BJ (cell line): ENCODE data around the gene GKAP1. TPM values are rescaled to one million over a fixed set of nuclear protein-coding genes. Genes with fewer than 3 reads are reported as not detected.
"Not testable (repeated sequence)": the region's sequence is repeated elsewhere in the genome, so short reads cannot be mapped to it uniquely, and the experiment has no call there.

Experiments
- CTCF ChIA-PET: fragments of 350-600 bp; formaldehyde crosslinking; extraction: SDS; loops from one replicate; lab custom pipeline; 2021; ENCODE audit warnings: antibody characterized with exemption, inconsistent platforms; lab: Yijun Ruan, JAX
- POLR2A ChIA-PET: fragments of 300-600 bp; sonication (Branson Sonifier 250); formaldehyde crosslinking; extraction: SDS; loops from one replicate; lab custom pipeline; 2021; ENCODE audit warnings: antibody characterized with exemption; lab: Charles Lee
- DNase-seq: peaks from one replicate; pipeline ENCODE4 v3.0.0-alpha.2; 2011; ENCODE audit warnings: low read depth
- H3K27me3 ChIP-seq: 2 replicates; pipeline ENCODE4 v1.6.0; 2011; ENCODE audit warnings: low read length; ENCODE audit not compliant: control insufficient read depth, insufficient read depth
- H3K36me3 ChIP-seq: 2 replicates; pipeline ENCODE4 v1.5.1; 2011; ENCODE audit warnings: low read length; ENCODE audit not compliant: control insufficient read depth, insufficient read depth
- H3K4me3 ChIP-seq: 2 replicates; pipeline ENCODE4 v1.5.1; 2011; ENCODE audit warnings: low read depth, mild to moderate bottlenecking, control low read depth, low read length
- polyA minus RNA-seq: library from RNA; depleted of rRNA, polyadenylated mRNA; stranded (reverse); fragments of >200 nt; gene quantifications from 2 replicates; pipeline ENCODE4 v1.2.3, GENCODE V29; 2011; rRNA and poly(A)+ RNA removed
- polyA plus RNA-seq: library from polyadenylated mRNA; depleted of rRNA; stranded (reverse); fragments of >200 nt; gene quantifications from 2 replicates; pipeline ENCODE4 v1.2.3, GENCODE V29; 2011; rRNA removed

The GKAP1 gene
- polyA plus RNA-seq (0.47 and 1.5 TPM in 2 replicates), polyA minus RNA-seq (not detected in 2 replicates)

DNA sequence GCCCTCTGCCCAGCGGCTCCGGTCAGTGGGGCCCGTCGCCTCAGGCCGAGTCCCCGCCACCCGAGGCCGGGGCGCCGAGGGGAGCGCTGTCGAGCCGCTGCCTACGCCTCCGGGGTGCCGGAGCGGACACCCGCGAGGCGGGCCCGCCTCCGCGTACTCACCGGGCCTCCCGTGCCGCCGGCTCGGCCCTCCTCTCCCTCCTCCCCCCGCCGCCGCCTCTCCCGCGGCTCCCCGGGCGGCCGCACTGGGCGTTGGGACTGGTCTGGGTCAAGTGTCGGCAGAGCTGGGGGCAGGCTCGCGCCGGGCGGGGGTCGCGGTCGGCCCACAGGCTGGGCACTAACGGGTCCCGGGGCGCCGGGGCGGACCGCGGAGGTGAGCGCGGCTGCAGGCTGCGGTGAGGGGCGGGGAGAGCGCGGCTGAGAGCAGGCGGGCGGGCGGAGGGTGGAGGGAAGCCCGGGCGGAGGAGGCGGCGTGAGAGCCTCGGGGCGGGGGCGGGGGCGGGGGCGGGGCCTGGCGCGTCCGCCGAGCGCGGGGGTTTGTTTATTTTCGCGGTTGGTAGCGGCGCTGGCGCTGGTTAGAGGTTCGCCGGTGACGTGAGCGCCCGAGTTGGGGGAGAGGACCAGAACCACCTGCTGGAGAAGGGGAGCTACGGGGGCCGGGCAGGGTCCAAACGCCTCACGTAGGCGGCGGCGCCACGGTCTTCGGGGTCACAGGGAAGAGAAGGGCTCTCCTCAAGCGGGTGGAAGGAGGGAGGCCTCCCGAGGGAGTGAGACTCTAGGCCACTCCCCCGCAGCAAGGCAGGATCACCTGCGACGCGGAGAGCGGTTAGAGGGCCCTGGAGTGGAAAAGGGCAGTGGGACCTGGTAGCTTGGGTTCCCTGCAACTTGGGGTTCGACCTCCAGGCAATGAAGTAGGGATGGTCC, at the start of gene GKAP1:
Gene GKAP1 (minus strand): TSS at position 414 of the 923 bp plus-strand sequence. CDS start 11,252 bp downstream, outside the sequence.
- H3K27me3 ChIP-seq, DNase-seq, CTCF ChIA-PET, POLR2A ChIA-PET, H3K36me3 ChIP-seq: not testable (repeated sequence)
- peak within 1 kb of the TSS; percentile 55 for H3K4me3 ChIP-seq

DNA sequence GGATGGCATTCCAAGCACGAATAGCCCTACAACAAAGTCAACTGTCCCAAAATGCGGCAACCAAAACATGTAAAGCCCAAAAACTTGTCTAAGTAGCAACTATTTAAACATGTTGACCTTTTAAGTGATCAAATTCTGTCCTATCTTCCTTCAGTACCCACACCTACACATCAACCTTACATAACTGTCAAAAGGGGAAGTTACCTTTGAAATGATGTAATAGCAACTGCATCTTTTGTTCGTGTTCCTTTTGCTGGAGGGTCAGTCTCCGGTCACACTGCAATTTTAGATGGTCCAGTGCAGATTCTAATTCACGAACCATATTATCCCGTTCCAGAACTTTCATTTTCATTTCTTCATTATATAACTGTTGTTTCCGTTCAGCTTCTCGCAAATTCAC, 32.3 kb upstream of the GKAP1 start:
- CTCF ChIA-PET, H3K27me3 ChIP-seq, H3K4me3 ChIP-seq, DNase-seq, POLR2A ChIA-PET, H3K36me3 ChIP-seq: not testable (repeated sequence)

DNA sequence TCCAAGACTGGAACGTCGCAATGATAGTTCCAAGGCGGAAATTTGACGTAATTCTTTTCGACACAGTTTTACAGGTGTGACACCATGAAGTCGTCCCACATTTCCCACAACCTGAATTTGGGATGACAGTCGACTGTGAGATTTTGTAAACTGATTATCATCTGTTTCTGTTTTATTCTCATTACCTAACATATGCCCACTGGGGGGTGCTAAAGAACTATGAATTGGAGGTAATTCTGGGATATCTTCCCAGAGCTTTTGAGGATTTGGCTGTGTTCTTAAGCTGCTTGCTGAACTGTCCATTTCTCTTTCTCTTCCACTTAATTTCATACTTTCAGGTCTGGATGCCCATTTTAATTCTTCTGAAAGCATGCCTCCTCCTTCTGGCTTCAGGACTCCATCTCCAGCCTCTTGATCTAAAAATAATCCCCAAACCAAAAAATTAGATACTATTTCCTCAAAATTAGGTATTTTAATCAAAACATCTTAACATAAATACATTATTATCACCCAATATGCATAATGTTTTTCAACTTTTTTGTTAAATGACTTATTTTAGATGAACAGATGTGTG, 19.6 kb upstream of the GKAP1 start:
- H3K27me3 ChIP-seq, POLR2A ChIA-PET, H3K36me3 ChIP-seq, CTCF ChIA-PET, DNase-seq, H3K4me3 ChIP-seq: not testable (repeated sequence)

DNA sequence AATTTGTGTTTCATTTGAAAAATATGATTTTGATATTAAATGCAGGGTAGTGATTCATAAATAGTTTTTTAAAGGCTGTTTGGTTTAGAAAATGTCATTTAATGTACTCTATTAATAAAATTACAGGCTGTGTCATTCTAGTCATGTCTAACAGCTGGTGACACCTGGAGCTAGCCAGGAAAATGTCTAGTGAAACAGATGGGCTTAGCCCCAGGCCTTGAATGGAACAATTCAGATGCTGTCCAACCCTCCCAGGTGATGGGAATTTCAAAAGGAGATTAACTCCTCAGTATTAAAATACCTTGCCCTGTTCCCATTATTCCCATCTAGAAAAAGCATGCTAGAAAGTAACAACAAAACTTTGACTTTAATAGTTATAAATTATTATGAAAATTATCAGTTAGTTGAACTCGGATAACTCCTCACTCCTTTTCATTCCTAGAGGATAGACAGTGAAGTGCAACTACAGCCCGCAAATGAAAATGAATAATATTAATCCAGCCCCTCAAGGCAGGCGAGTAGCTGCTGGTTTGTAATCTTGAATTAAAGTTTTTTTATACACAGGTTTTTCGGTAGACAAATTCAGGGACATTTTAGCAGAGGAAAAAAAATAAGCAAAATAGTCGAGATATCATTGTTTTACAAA, 13.0 kb upstream of the GKAP1 start:
- POLR2A ChIA-PET = not testable (repeated sequence)

DNA sequence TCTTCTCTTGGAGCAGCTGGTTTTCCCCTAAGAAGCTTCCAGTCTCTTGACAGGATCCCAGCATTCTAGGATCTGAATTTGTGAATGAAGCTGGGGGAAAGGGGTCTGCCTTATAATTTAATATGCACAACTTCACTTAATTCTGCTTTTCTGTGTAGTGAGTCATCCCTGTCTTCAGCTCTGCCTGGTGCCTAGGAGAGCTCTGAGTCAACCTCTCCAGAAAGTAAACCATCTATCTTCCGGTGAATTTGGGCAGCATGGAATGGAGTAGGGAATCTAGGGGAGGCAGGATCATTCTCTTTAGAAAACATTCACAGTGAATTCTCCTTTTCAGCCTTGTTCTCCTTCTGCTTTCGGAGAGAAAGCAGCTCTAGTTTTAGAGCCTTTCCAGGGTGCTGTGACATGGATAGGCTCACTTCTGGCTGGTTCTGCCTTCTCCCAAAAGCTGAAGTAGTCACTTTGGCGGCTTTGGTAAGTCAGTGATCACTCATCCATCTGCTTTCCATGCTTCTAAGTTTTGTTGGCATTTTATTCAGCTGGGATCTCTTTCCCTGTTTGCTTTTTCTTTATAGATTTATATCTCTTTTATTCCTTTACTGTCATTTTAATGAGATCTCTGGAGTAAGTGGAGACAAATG, 7.5 kb upstream of the GKAP1 start:
- DNase-seq, H3K36me3 ChIP-seq, H3K4me3 ChIP-seq, POLR2A ChIA-PET, H3K27me3 ChIP-seq: not testable (repeated sequence)
- CTCF ChIA-PET = interaction anchor here (0.8 kb wide), 1 partner anchor 96 kb away, joined by 3 read pairs; the partner anchor contains the start of gene KIF27

More for the DNA sequence above, 13.0 kb upstream of the GKAP1 start:
- CTCF ChIA-PET = interaction anchor here (0.9 kb wide), 1 partner anchor 210 kb away, joined by 3 read pairs; no protein-coding TSS in a partner anchor
- not testable (repeated sequence) for H3K4me3 ChIP-seq, DNase-seq, H3K27me3 ChIP-seq, H3K36me3 ChIP-seq

DNA sequence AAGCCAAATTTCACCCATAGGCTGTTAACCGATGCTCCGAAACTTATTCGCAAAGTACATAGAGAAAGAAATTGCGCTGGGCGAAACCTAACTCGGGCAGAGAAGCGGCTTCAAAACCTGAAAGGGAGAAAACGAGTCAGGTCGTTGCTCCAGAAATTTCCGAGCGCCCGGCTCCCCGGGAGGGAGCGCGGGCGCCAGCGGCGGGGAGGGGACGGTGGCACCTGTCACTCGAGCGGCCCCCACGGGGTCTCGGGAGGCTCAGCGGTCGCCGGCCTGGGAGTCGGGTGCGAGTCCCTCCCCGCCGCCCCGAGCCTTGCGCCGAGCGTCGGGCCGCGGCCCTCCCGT, 586 bp downstream of the GKAP1 start:
- H3K36me3 ChIP-seq, H3K27me3 ChIP-seq, POLR2A ChIA-PET, CTCF ChIA-PET, DNase-seq: not testable (repeated sequence)
- peak overlapping the region; percentile 55 for H3K4me3 ChIP-seq

DNA sequence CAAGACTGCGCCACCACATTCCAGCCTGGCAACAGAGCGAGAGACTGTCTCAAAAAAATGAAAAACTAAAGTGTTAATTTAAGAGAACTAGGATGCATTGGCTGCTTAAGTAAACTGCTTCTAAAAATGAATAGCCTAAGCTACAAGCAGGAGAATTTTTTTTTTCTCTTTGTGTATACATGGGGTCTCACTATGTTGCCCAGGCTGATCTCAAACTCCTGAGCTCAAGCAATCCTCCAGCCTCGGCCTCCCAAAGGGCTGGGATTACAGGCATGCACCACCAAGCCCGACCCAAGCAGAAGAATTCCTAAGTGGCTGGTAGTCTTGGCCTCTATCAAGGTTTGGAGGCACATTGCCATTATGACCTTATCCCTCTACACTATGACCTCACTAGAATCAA, 2.4 kb downstream of the GKAP1 start:
- CTCF ChIA-PET, POLR2A ChIA-PET, DNase-seq: not testable (repeated sequence)

DNA sequence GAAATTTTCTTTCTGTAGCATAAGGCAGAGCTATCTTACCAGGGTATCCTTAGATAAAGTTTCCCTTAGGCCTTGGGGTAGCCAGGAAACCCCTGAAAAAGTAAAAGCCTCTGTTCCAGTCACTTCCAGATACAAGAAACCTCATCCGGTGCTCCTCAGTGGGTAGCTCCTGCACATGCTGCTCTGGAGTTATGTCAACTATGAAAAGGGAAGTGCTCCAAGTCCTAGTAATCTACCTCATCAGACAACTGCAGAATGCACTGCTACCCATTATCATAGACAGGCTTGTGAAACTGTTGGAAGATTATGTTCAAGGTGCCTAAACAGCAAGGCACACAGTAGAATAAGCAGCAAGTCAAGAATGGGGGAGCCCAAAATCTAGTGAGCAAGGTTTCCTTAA, 8.4 kb downstream of the GKAP1 start:
- CTCF ChIA-PET = not testable (repeated sequence)

More for the DNA sequence above, 2.4 kb downstream of the GKAP1 start:
- not testable (repeated sequence) for H3K27me3 ChIP-seq, H3K4me3 ChIP-seq, H3K36me3 ChIP-seq

DNA sequence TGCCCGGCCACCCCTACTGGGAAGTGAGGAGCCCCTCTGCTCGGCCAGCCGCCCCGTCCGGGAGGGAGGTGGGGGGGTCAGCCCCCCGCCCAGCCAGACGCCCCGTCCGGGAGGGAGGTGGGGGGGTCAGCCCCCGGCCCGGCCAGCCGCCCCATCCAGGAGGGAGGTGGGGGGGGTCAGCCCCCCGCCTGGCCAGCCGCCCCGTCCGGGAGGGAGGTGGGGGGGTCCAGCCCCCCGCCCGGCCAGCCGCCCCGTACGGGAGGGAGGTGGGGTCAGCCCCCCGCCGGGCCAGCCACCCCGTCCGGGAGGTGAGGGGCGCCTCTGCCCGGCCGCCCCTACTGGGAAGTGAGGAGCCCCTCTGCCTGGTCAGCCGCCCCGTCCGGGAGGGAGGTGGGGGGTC, 13.1 kb downstream of the GKAP1 start:
- POLR2A ChIA-PET, H3K4me3 ChIP-seq, CTCF ChIA-PET, H3K36me3 ChIP-seq, DNase-seq, H3K27me3 ChIP-seq: not testable (repeated sequence)

More for the DNA sequence above, 8.4 kb downstream of the GKAP1 start:
- H3K36me3 ChIP-seq, H3K4me3 ChIP-seq, DNase-seq, POLR2A ChIA-PET, H3K27me3 ChIP-seq: not testable (repeated sequence)

DNA sequence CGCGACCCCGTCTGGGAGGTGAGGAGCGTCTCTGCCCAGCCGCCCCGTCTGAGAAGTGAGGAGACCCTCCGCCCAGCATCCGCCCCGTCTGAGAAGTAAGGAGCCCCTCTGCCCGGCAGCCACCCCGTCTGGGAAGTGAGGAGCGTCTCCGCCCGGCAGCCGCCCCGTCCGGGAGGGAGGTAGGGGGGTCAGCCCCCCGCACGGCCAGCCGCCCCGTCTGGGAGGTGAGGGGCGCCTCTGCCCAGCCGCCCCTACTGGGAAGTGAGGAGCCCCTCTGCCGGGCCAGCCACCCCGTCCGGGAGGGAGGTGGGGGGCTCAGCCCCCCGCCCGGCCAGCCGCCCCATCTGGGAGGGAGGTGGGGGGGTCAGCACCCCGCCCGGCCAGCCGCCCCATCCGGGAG, 13.6 kb downstream of the GKAP1 start:
- H3K27me3 ChIP-seq, POLR2A ChIA-PET, H3K36me3 ChIP-seq, DNase-seq, H3K4me3 ChIP-seq, CTCF ChIA-PET: not testable (repeated sequence)
